ENCODE measurements around the gene SPTBN1. TPM values are rescaled to one million over a fixed set of nuclear protein-coding genes. Genes with fewer than 3 reads are reported as not detected.

The SPTBN1 gene
- total and polyA plus RNA-seq, 2 of the 13 experiments (the other 11 are each of a cell fraction or from before 2014, with no cell fraction given): 123 to 299 TPM

- TF ChIP-seq, protein P1, sequence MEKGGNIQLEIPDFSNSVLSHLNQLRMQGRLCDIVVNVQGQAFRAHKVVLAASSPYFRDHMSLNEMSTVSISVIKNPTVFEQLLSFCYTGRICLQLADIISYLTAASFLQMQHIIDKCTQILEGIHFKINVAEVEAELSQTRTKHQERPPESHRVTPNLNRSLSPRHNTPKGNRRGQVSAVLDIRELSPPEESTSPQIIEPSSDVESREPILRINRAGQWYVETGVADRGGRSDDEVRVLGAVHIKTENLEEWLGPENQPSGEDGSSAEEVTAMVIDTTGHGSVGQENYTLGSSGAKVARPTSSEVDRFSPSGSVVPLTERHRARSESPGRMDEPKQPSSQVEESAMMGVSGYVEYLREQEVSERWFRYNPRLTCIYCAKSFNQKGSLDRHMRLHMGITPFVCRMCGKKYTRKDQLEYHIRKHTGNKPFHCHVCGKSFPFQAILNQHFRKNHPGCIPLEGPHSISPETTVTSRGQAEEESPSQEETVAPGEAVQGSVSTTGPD (CRISPR knock-in tag; IDR thresholded peaks at IDR 0.05): no peak
- TF ChIP-seq HNRNPL (IDR thresholded peaks at IDR 0.05; ENCODE audit: low read depth, low read length) (no peak), PHF5A (CRISPR knock-in tag; IDR thresholded peaks at IDR 0.05; ENCODE audit: low read depth, unreplicated experiment) (no peak), JUN (CRISPR knock-in tag; IDR thresholded peaks at IDR 0.05) (no peak)
These were observed 219.2 kb downstream of the SPTBN1 start (continued) for GRCh38 chr2:54675281-54675680.

- H3K27ac ChIP-seq (ENCODE audit: extremely low read length, insufficient read depth, low read length): no peak overlapping the region
- CTCF ChIA-PET (ENCODE audit: low intra/inter-chr PET ratio, low total read pairs): no interaction called here
- no peaks in the 10 kb centered on the region for H3K79me2 ChIP-seq (ENCODE audit: insufficient read depth, low read length)
- H3K27me3 ChIP-seq (ENCODE audit: control insufficient read depth in 1 of 2, insufficient read depth in 2 of 2, low read length in 2 of 2): no peaks in the 10 kb centered on the region
- H3K4me2 ChIP-seq (ENCODE audit: low read depth, low read length): no peak overlapping the region
- POLR2A ChIA-PET: interaction anchor here (0.7 kb wide), 1 partner anchor 11 kb away, joined by 3 read pairs; no protein-coding TSS in a partner anchor
- in situ Hi-C loops (cut with HindIII; ENCODE audit: extremely low pct_ligation_motif_present, low pct_unique_long_range_greater_than_20kb) (no loop called here), intact Hi-C loops (cut with micrococcal nuclease; ENCODE audit: unreplicated experiment) (no loop called here)
- peaks cover 0 to 5% of the 10 kb centered on the region in 2 experiments; a peak in 2 of 5 replicates for H3K36me3 ChIP-seq (replicated peaks in 1 of 2; ENCODE audit: control insufficient read depth in 1 of 2, insufficient read depth in 2 of 2, low read length in 2 of 2)
- no peak overlapping the region for H3K4me3 ChIP-seq (replicated peaks in 1 of 3; ENCODE audit: insufficient read depth in 1 of 3, low read depth in 2 of 3, low read length in 3 of 3)
- H3K9ac ChIP-seq (ENCODE audit: insufficient read depth, low read depth, low read length): no peak overlapping the region
- peaks cover 37% of the 10 kb centered on the region for H3K4me1 ChIP-seq (ENCODE audit: insufficient read depth, low read length)
- DNase-seq (ENCODE audit: low spot score): no peak
- 90% methylated on average over 11 of the region's 11 CpGs for WGBS (ENCODE audit: low lambda C conversion rate)
- no TSS peak for BruUV-seq (replicated peaks)
- H2AFZ ChIP-seq (ENCODE audit: low read length): no peak overlapping the region
- no peak for FAIRE-seq
- peak; percentile 13 for ATAC-seq
- H3K9me3 ChIP-seq (ENCODE audit: low read length): no peaks in the 10 kb centered on the region
- H4K20me1 ChIP-seq (ENCODE audit: insufficient read depth, low read length): no peaks in the 10 kb centered on the region
- TF ChIP-seq MED13 (CRISPR knock-in tag; IDR thresholded peaks at IDR 0.05) (no peak), HMGXB4 (CRISPR knock-in tag; IDR thresholded peaks at IDR 0.05; ENCODE audit: borderline replicate concordance in 1 of 2, low read depth in 1 of 2) (no peak), POLR2AphosphoS5 (IDR thresholded peaks at IDR 0.05; ENCODE audit: low read depth, low read length) (no peak), AFF4 (CRISPR knock-in tag; IDR thresholded peaks at IDR 0.05) (no peak), ZNF276 (CRISPR knock-in tag; IDR thresholded peaks at IDR 0.05; ENCODE audit: low read depth) (no peak)
- TF ChIP-seq, protein P2, sequence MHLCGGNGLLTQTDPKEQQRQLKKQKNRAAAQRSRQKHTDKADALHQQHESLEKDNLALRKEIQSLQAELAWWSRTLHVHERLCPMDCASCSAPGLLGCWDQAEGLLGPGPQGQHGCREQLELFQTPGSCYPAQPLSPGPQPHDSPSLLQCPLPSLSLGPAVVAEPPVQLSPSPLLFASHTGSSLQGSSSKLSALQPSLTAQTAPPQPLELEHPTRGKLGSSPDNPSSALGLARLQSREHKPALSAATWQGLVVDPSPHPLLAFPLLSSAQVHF (CRISPR knock-in tag; IDR thresholded peaks at IDR 0.05): no peak
These were observed 219.6 kb downstream of the SPTBN1 start for GRCh38 chr2:54675738-54676137.
